ENCODE results near the gene DSCAM.
"Not testable (repeated sequence)": the region's sequence is repeated elsewhere in the genome, so short reads cannot be mapped to it uniquely, and the experiment has no call there.

DSCAM gene, protein sequence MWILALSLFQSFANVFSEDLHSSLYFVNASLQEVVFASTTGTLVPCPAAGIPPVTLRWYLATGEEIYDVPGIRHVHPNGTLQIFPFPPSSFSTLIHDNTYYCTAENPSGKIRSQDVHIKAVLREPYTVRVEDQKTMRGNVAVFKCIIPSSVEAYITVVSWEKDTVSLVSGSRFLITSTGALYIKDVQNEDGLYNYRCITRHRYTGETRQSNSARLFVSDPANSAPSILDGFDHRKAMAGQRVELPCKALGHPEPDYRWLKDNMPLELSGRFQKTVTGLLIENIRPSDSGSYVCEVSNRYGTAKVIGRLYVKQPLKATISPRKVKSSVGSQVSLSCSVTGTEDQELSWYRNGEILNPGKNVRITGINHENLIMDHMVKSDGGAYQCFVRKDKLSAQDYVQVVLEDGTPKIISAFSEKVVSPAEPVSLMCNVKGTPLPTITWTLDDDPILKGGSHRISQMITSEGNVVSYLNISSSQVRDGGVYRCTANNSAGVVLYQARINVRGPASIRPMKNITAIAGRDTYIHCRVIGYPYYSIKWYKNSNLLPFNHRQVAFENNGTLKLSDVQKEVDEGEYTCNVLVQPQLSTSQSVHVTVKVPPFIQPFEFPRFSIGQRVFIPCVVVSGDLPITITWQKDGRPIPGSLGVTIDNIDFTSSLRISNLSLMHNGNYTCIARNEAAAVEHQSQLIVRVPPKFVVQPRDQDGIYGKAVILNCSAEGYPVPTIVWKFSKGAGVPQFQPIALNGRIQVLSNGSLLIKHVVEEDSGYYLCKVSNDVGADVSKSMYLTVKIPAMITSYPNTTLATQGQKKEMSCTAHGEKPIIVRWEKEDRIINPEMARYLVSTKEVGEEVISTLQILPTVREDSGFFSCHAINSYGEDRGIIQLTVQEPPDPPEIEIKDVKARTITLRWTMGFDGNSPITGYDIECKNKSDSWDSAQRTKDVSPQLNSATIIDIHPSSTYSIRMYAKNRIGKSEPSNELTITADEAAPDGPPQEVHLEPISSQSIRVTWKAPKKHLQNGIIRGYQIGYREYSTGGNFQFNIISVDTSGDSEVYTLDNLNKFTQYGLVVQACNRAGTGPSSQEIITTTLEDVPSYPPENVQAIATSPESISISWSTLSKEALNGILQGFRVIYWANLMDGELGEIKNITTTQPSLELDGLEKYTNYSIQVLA (N-terminal part only)

GRCh38 chr21:40846587-40847411 lies at the start of gene DSCAM:
Gene DSCAM (minus strand): TSS chr21:40847158. CDS start chr21:40846661, 497 bp downstream.
- in situ Hi-C loops (cut with HindIII; ENCODE audit: low sequenced_read_pairs), result no loop called here

- in situ Hi-C loops (cut with HindIII; ENCODE audit: low sequenced_read_pairs), result not testable (repeated sequence)
These were observed 48.7 kb upstream of the DSCAM start for GRCh38 chr21:40895697-40896096.

GRCh38 chr21:40886931-40887330 lies 40.0 kb upstream of the DSCAM start:
- in situ Hi-C loops (cut with HindIII; ENCODE audit: low sequenced_read_pairs), result no loop called here

- in situ Hi-C loops (cut with HindIII; ENCODE audit: low sequenced_read_pairs), result no loop called here
These were observed 39.0 kb upstream of the DSCAM start for GRCh38 chr21:40886006-40886405.

DNA sequence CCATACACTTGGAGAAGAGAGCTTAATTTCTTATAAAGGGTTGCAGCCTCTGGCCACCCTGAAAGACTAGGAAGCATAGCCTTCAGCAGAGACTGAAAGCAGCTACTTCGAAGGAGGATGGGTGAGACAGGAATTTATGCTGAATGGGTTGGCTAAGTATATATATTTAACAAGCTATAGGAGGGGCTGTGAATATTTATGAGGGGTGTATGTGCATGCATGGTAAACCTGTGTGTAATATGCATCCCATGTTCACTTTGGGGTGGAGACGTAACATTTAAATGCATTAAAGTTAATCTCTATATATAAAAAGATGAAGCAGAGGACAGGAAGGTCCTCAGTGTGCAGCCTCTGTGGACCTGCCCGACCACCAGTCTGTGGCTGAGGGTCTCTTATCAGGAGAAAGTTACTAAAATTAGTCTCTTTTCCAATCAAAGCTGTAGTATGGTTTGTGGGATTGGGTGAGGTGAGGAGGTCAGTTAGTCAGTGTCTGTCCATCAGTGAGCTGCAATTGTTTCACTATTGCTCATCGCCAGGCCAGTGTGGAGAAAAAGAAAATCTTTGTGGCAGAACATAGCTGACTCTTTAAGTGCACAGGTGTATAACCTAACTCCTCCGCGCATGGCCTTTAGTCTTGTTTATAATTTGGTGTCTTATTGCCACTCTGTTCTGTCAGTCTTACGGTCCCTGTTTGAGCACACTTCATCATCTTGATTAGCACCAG lies 35.4 kb upstream of the DSCAM start:
- in situ Hi-C loops (cut with HindIII; ENCODE audit: low sequenced_read_pairs), result no loop called here

- in situ Hi-C loops (cut with HindIII; ENCODE audit: low sequenced_read_pairs), result no loop called here
These were observed 34.8 kb upstream of the DSCAM start for GRCh38 chr21:40881767-40882166.

GRCh38 chr21:40871099-40871498 lies 24.1 kb upstream of the DSCAM start:
- in situ Hi-C loops (cut with HindIII; ENCODE audit: low sequenced_read_pairs), result no loop called here

- in situ Hi-C loops (cut with HindIII; ENCODE audit: low sequenced_read_pairs), result no loop called here
These were observed 16.9 kb upstream of the DSCAM start for GRCh38 chr21:40863839-40864238.

DNA sequence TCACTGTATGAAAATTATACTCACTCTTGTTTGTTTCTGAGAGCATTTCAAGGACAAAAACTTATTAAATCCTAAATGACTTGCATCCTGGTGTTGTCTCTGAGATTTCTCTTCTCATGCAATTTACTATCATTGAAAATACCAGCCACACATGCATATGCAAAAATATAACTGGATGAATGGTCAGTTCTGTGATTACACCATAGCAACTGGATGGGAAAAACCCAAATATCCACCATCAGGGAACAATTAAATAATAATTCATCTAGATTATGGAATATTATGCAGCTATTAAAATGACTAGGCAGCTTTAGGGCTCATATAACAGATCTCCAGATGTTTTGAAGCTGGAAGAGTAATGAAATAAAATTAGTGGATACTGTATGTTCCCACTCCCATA lies 11.6 kb upstream of the DSCAM start:
- in situ Hi-C loops (cut with HindIII; ENCODE audit: low sequenced_read_pairs), result no loop called here

GRCh38 chr21:40853956-40854688 lies 7.2 kb upstream of the DSCAM start:
- in situ Hi-C loops (cut with HindIII; ENCODE audit: low sequenced_read_pairs), result no loop called here

DNA sequence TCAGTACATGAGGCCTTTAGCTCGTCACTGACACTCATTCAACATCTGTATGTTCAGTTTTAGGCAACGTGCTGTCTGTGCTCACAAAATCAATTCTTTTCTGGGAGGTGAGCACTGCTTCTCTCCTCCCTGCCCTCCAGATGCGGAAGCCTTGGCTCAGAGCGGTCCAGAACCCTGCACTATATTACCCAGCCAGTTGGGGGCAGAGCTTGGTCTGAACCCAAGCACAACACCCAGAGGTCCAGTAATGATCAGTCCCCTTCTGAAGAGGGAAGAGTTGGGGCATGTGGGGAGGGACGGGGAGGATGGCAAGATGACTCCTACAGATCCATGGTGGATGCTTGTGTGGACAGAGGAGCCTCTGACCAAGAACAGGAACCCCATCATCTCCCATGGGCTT lies 5.6 kb upstream of the DSCAM start:
- in situ Hi-C loops (cut with HindIII; ENCODE audit: low sequenced_read_pairs), result no loop called here

- in situ Hi-C loops (cut with HindIII; ENCODE audit: low sequenced_read_pairs), result no loop called here
These were observed 4.8 kb upstream of the DSCAM start for GRCh38 chr21:40851749-40852148.

GRCh38 chr21:40850071-40850470 lies 3.1 kb upstream of the DSCAM start:
- in situ Hi-C loops (cut with HindIII; ENCODE audit: low sequenced_read_pairs), result no loop called here

GRCh38 chr21:40847951-40848350 lies 993 bp upstream of the DSCAM start:
- in situ Hi-C loops (cut with HindIII; ENCODE audit: low sequenced_read_pairs), result no loop called here

DNA sequence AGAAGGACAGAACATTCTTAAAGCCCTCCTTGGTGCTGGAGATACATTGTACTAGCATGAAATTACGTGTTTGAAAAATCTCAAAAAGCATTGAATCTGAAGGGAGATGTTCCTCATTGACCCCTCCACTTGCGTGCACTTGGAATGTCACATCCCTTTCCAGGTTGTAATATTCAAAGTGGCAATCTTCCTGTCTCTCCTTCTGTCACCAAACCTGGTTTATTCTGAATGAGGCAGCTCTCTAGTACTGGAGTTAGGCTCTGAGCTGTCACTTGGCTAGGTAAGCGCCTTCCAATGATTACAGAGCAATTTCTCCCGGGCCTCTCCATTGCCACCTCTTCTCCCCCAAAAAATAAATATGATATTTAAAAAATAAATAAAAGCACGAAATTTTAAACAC lies 855 bp downstream of the DSCAM start:
- in situ Hi-C loops (cut with HindIII; ENCODE audit: low sequenced_read_pairs), result no loop called here

- in situ Hi-C loops (cut with HindIII; ENCODE audit: low sequenced_read_pairs), result no loop called here
These were observed 1.4 kb downstream of the DSCAM start for GRCh38 chr21:40845441-40845995.

DNA sequence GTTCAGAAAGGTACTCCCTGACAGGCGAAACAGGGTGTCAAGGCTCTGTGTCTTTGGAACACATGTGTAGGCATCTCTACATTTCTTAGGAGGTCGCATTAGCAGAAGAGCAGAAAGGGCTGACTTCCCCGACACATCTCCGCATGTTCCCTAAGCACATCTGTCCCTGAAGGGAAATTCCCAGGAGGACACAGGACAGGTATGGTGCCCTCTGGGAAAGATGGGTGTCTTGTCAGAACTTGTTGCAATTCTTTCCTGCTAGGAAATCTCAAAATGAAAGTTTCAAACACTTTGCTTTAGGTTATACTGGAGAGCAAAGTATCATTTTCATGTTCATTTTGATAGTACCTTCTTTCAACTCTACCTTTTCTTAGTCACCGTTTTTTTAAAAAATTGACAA lies 2.0 kb downstream of the DSCAM start:
- in situ Hi-C loops (cut with HindIII; ENCODE audit: low sequenced_read_pairs), result no loop called here

GRCh38 chr21:40842197-40842552 lies 4.8 kb downstream of the DSCAM start:
- in situ Hi-C loops (cut with HindIII; ENCODE audit: low sequenced_read_pairs), result no loop called here
